ENCODE results near the gene BCAM. TPM values are rescaled to one million over a fixed set of nuclear protein-coding genes. Genes with fewer than 3 reads are reported as not detected.

Gene BCAM
- total and polyA plus RNA-seq, 2 experiments from 2014 or later = 34.7 to 77.1 TPM

- Histone ChIP-seq H3K4me3 (peak overlapping the region; percentile 88), H3K79me2 (peaks cover 4% of the 10 kb centered on the region), H3K4me1 (ENCODE audit: insufficient read depth) (peaks cover 34% of the 10 kb centered on the region), H4K20me1 (ENCODE audit: insufficient read depth, poor library complexity, severe bottlenecking) (no peaks in the 10 kb centered on the region), H2AFZ (peak overlapping the region; percentile 28), H3K27ac (peak overlapping the region; percentile 49), H3K9me2 (replicated peaks; ENCODE audit: insufficient read depth) (no peaks in the 10 kb centered on the region), H3K36me3 (replicated peaks; ENCODE audit: insufficient read depth, low read depth) (no peaks in the 10 kb centered on the region), H3K4me2 (peak overlapping the region; percentile 100), H3K27me3 (no peaks in the 10 kb centered on the region), H3K9me3 (ENCODE audit: low read depth) (no peaks in the 10 kb centered on the region)
- 47% methylated on average over 6 of the region's 7 CpGs for WGBS (ENCODE audit: low lambda C conversion rate, missing lambda C conversion rate)
- TF ChIP-seq EZH2 (IDR thresholded peaks at IDR 0.05; ENCODE audit: borderline replicate concordance) = no peak
- TF ChIP-seq CTCF (IDR thresholded peaks at IDR 0.05; ENCODE audit: poor library complexity) = no peak
- TF ChIP-seq EZH2phosphoT487 (IDR thresholded peaks at IDR 0.05; ENCODE audit: low read depth, severe bottlenecking, unreplicated experiment) = no peak
- no peak for DNase-seq (ENCODE audit: low spot score)
Observed at GRCh38 chr19:44809577-44810233, 802 bp downstream of the BCAM start.

- Histone ChIP-seq H3K4me3 (no peak overlapping the region), H3K27me3 (no peaks in the 10 kb centered on the region), H2AFZ (no peak overlapping the region), H3K4me1 (ENCODE audit: insufficient read depth) (peaks cover 34% of the 10 kb centered on the region), H3K9me3 (ENCODE audit: low read depth) (no peaks in the 10 kb centered on the region), H3K36me3 (replicated peaks; ENCODE audit: insufficient read depth, low read depth) (no peaks in the 10 kb centered on the region), H3K79me2 (peaks cover 4% of the 10 kb centered on the region), H4K20me1 (ENCODE audit: insufficient read depth, poor library complexity, severe bottlenecking) (no peaks in the 10 kb centered on the region), H3K27ac (no peak overlapping the region), H3K9me2 (replicated peaks; ENCODE audit: insufficient read depth) (no peaks in the 10 kb centered on the region), H3K4me2 (peak overlapping the region; percentile 100)
- 77% methylated on average over 12 of the region's 13 CpGs for WGBS (ENCODE audit: low lambda C conversion rate, missing lambda C conversion rate)
- TF ChIP-seq EZH2 (IDR thresholded peaks at IDR 0.05; ENCODE audit: borderline replicate concordance) (no peak), EZH2phosphoT487 (IDR thresholded peaks at IDR 0.05; ENCODE audit: low read depth, severe bottlenecking, unreplicated experiment) (no peak), CTCF (IDR thresholded peaks at IDR 0.05; ENCODE audit: poor library complexity) (no peak)
- no peak for DNase-seq (ENCODE audit: low spot score)
Observed at GRCh38 chr19:44810234-44811121, 1.6 kb downstream of the BCAM start.

- no peaks in the 10 kb centered on the region for H3K9me2 ChIP-seq (replicated peaks; ENCODE audit: insufficient read depth)
- 90% methylated on average over 7 of the region's 7 CpGs for WGBS (ENCODE audit: low lambda C conversion rate, missing lambda C conversion rate)
- peaks cover 4% of the 10 kb centered on the region for H3K79me2 ChIP-seq
- H3K9me3 ChIP-seq (ENCODE audit: low read depth) = no peaks in the 10 kb centered on the region
- no peak for DNase-seq (ENCODE audit: low spot score)
- no peak overlapping the region for H3K4me3 ChIP-seq
- no peaks in the 10 kb centered on the region for H3K36me3 ChIP-seq (replicated peaks; ENCODE audit: insufficient read depth, low read depth)
- TF ChIP-seq EZH2phosphoT487 (IDR thresholded peaks at IDR 0.05; ENCODE audit: low read depth, severe bottlenecking, unreplicated experiment) (no peak), CTCF (IDR thresholded peaks at IDR 0.05; ENCODE audit: poor library complexity) (no peak), EZH2 (IDR thresholded peaks at IDR 0.05; ENCODE audit: borderline replicate concordance) (no peak)
- no peak overlapping the region for H2AFZ ChIP-seq
- no peak overlapping the region for H3K4me2 ChIP-seq
- H3K27me3 ChIP-seq = no peaks in the 10 kb centered on the region
- H3K27ac ChIP-seq = no peak overlapping the region
- H3K4me1 ChIP-seq (ENCODE audit: insufficient read depth) = peaks cover 34% of the 10 kb centered on the region
- no peaks in the 10 kb centered on the region for H4K20me1 ChIP-seq (ENCODE audit: insufficient read depth, poor library complexity, severe bottlenecking)
Observed at GRCh38 chr19:44811122-44811419, 2.2 kb downstream of the BCAM start.

All from hepatocyte (in vitro differentiated cells).